Activated naive CD4-positive, alpha-beta T cell treated with anti-CD3 and anti-CD28 coated beads, Interleukin-2, amount 50 U/mL, for 24 hours (primary cell): Measurements from ENCODE around the gene GRAMD1B.

ENCODE experiments used
- H3K27ac Mint-ChIP-seq: one replicate; pipeline ENCODE4 v1.8.0; 2021; ENCODE audit warnings: mild to moderate bottlenecking, mixed read lengths
- H3K27me3 Mint-ChIP-seq: one replicate; pipeline ENCODE4 v1.8.0; 2021; ENCODE audit warnings: mixed read lengths
- H3K36me3 Mint-ChIP-seq: one replicate; pipeline ENCODE4 v1.8.0; 2021; ENCODE audit warnings: mixed read lengths
- H3K4me1 Mint-ChIP-seq: one replicate; pipeline ENCODE4 v1.8.0; 2021; ENCODE audit warnings: mixed read lengths
- H3K4me3 Mint-ChIP-seq: one replicate; pipeline ENCODE4 v1.8.0; 2021; ENCODE audit warnings: mild to moderate bottlenecking, mixed read lengths
- H3K9me3 Mint-ChIP-seq: one replicate; pipeline ENCODE4 v1.8.0; 2021; ENCODE audit warnings: mixed read lengths

The GRAMD1B gene

GRCh38 chr11:123597859-123598258 is 167.8 kb downstream of the GRAMD1B start:
- no peaks in the 10 kb centered on the region for H3K9me3 Mint-ChIP-seq

GRCh38 chr11:123601136-123601535 is 171.1 kb downstream of the GRAMD1B start:
- Mint-ChIP-seq H3K9me3 (no peaks in the 10 kb centered on the region), H3K36me3 (no peaks in the 10 kb centered on the region), H3K27me3 (no peaks in the 10 kb centered on the region), H3K27ac (no peak overlapping the region), H3K4me3 (no peak overlapping the region), H3K4me1 (no peaks in the 10 kb centered on the region)

More at GRCh38 chr11:123597859-123598258, 167.8 kb downstream of the GRAMD1B start:
- Mint-ChIP-seq H3K36me3 (peaks cover 2% of the 10 kb centered on the region), H3K4me1 (no peaks in the 10 kb centered on the region), H3K27ac (no peak overlapping the region), H3K4me3 (no peak overlapping the region), H3K27me3 (no peaks in the 10 kb centered on the region)

GRCh38 chr11:123601743-123602142 is 171.7 kb downstream of the GRAMD1B start:
- Mint-ChIP-seq H3K4me1 (no peaks in the 10 kb centered on the region), H3K4me3 (no peak overlapping the region), H3K9me3 (no peaks in the 10 kb centered on the region), H3K27ac (no peak overlapping the region), H3K36me3 (no peaks in the 10 kb centered on the region), H3K27me3 (no peaks in the 10 kb centered on the region)

- H3K9me3 Mint-ChIP-seq: no peaks in the 10 kb centered on the region
- H3K4me1 Mint-ChIP-seq: no peaks in the 10 kb centered on the region
- no peaks in the 10 kb centered on the region for H3K36me3 Mint-ChIP-seq
- H3K4me3 Mint-ChIP-seq: no peak overlapping the region
- H3K27ac Mint-ChIP-seq: no peak overlapping the region
- no peaks in the 10 kb centered on the region for H3K27me3 Mint-ChIP-seq
Measured at GRCh38 chr11:123603666-123604065, 173.6 kb downstream of the GRAMD1B start.

GRCh38 chr11:123607781-123608180 is 177.7 kb downstream of the GRAMD1B start:
- Mint-ChIP-seq H3K27ac (no peak overlapping the region), H3K27me3 (no peaks in the 10 kb centered on the region), H3K4me1 (no peaks in the 10 kb centered on the region), H3K9me3 (no peaks in the 10 kb centered on the region), H3K36me3 (peaks cover 2% of the 10 kb centered on the region), H3K4me3 (no peak overlapping the region)

GRCh38 chr11:123608371-123608770 is 178.3 kb downstream of the GRAMD1B start:
- Mint-ChIP-seq H3K27ac (no peak overlapping the region), H3K36me3 (peaks cover 2% of the 10 kb centered on the region)

GRCh38 chr11:123608945-123609344 is 178.9 kb downstream of the GRAMD1B start:
- Mint-ChIP-seq H3K27me3 (no peaks in the 10 kb centered on the region), H3K9me3 (no peaks in the 10 kb centered on the region), H3K27ac (no peak overlapping the region), H3K4me1 (no peaks in the 10 kb centered on the region), H3K36me3 (peaks cover 2% of the 10 kb centered on the region), H3K4me3 (no peak overlapping the region)

More at GRCh38 chr11:123608371-123608770, 178.3 kb downstream of the GRAMD1B start:
- Mint-ChIP-seq H3K4me3 (no peak overlapping the region), H3K4me1 (no peaks in the 10 kb centered on the region), H3K27me3 (no peaks in the 10 kb centered on the region), H3K9me3 (no peaks in the 10 kb centered on the region)

GRCh38 chr11:123611698-123612097 is 181.6 kb downstream of the GRAMD1B start:
- Mint-ChIP-seq H3K4me1 (no peaks in the 10 kb centered on the region), H3K27ac (no peak overlapping the region), H3K27me3 (no peaks in the 10 kb centered on the region), H3K9me3 (no peaks in the 10 kb centered on the region), H3K36me3 (peaks cover 2% of the 10 kb centered on the region), H3K4me3 (no peak overlapping the region)

GRCh38 chr11:123616505-123617198 is 186.6 kb downstream of the GRAMD1B start:
- Mint-ChIP-seq H3K9me3 (no peaks in the 10 kb centered on the region), H3K4me1 (no peaks in the 10 kb centered on the region), H3K27ac (no peak overlapping the region), H3K4me3 (no peak overlapping the region), H3K36me3 (peaks cover 8% of the 10 kb centered on the region), H3K27me3 (no peaks in the 10 kb centered on the region)

GRCh38 chr11:123622576-123622975 is 192.5 kb downstream of the GRAMD1B start:
- Mint-ChIP-seq H3K36me3 (peaks cover 8% of the 10 kb centered on the region), H3K9me3 (no peaks in the 10 kb centered on the region), H3K4me1 (no peaks in the 10 kb centered on the region), H3K4me3 (no peak overlapping the region), H3K27me3 (no peaks in the 10 kb centered on the region), H3K27ac (no peak overlapping the region)

- no peak overlapping the region for H3K4me3 Mint-ChIP-seq
Measured at GRCh38 chr11:123624974-123625373, 194.9 kb downstream of the GRAMD1B start.

GRCh38 chr11:123628936-123629683 is 199.0 kb downstream of the GRAMD1B start:
- H3K36me3 Mint-ChIP-seq: no peaks in the 10 kb centered on the region
- H3K27me3 Mint-ChIP-seq: peaks cover 5% of the 10 kb centered on the region
- H3K4me1 Mint-ChIP-seq: no peaks in the 10 kb centered on the region
- H3K9me3 Mint-ChIP-seq: no peaks in the 10 kb centered on the region
- no peak overlapping the region for H3K4me3 Mint-ChIP-seq
- H3K27ac Mint-ChIP-seq: no peak overlapping the region

More at GRCh38 chr11:123624974-123625373, 194.9 kb downstream of the GRAMD1B start:
- Mint-ChIP-seq H3K9me3 (no peaks in the 10 kb centered on the region), H3K36me3 (peaks cover 2% of the 10 kb centered on the region), H3K27ac (no peak overlapping the region), H3K27me3 (no peaks in the 10 kb centered on the region), H3K4me1 (no peaks in the 10 kb centered on the region)

- no peaks in the 10 kb centered on the region for H3K4me1 Mint-ChIP-seq
- H3K4me3 Mint-ChIP-seq: no peak overlapping the region
- no peaks in the 10 kb centered on the region for H3K36me3 Mint-ChIP-seq
- no peaks in the 10 kb centered on the region for H3K9me3 Mint-ChIP-seq
- no peak overlapping the region for H3K27ac Mint-ChIP-seq
- H3K27me3 Mint-ChIP-seq: peaks cover 9% of the 10 kb centered on the region
Measured at GRCh38 chr11:123630126-123630608, 200.1 kb downstream of the GRAMD1B start.

GRCh38 chr11:123640029-123640428 is 210.0 kb downstream of the GRAMD1B start:
- H3K27ac Mint-ChIP-seq: no peak overlapping the region
- no peaks in the 10 kb centered on the region for H3K9me3 Mint-ChIP-seq
- no peaks in the 10 kb centered on the region for H3K36me3 Mint-ChIP-seq
- H3K4me3 Mint-ChIP-seq: no peak overlapping the region
- H3K4me1 Mint-ChIP-seq: peaks cover 3% of the 10 kb centered on the region
- H3K27me3 Mint-ChIP-seq: peaks cover 13% of the 10 kb centered on the region

- peaks cover 11% of the 10 kb centered on the region for H3K27me3 Mint-ChIP-seq
- H3K4me3 Mint-ChIP-seq: no peak overlapping the region
- peaks cover 3% of the 10 kb centered on the region for H3K4me1 Mint-ChIP-seq
- no peaks in the 10 kb centered on the region for H3K9me3 Mint-ChIP-seq
- no peak overlapping the region for H3K27ac Mint-ChIP-seq
- no peaks in the 10 kb centered on the region for H3K36me3 Mint-ChIP-seq
Measured at GRCh38 chr11:123640677-123641494, 210.8 kb downstream of the GRAMD1B start.
